Hematopoietic multipotent progenitor cell treated with erythropoietin and hydrocortisone succinate and interleukin-3 and kit ligand, for 8 days (in vitro differentiated cells): ENCODE results near the gene NTMT1.

ENCODE experiments used
- DNase-seq: peaks from one replicate; pipeline ENCODE4 v3.0.0-alpha.2; 2015

Gene NTMT1

GRCh38 chr9:129597355-129598088 lies 28.4 kb upstream of the NTMT1 start:
- no peak for DNase-seq

- no peak for DNase-seq
Measured at GRCh38 chr9:129598089-129598596, 27.8 kb upstream of the NTMT1 start.

- DNase-seq, result no peak
Measured at GRCh38 chr9:129601082-129601674, 24.8 kb upstream of the NTMT1 start.

- DNase-seq, result no peak
Measured at GRCh38 chr9:129602598-129603415, 23.2 kb upstream of the NTMT1 start.

- no peak for DNase-seq
Measured at GRCh38 chr9:129604056-129604765, 21.8 kb upstream of the NTMT1 start.

DNA sequence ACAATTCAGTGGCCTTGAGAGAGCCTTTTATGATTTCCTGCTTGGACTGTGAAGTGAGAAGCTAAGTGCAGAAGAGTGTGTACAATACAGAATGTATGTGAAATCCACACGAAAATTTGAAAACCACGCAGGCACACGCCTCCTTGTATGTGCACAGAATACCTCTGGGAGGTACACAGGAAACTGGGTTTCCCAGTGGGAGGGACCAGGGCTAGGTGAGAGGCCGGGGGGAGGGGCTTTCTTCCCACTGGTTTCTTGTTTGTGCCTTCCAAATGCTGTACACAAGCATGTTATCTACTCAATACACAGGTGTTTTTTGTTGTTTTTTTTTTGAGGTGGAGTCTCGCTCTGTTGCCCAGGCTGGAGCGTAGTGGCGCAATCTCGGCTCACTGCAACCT lies 21.2 kb upstream of the NTMT1 start:
- no peak for DNase-seq

DNA sequence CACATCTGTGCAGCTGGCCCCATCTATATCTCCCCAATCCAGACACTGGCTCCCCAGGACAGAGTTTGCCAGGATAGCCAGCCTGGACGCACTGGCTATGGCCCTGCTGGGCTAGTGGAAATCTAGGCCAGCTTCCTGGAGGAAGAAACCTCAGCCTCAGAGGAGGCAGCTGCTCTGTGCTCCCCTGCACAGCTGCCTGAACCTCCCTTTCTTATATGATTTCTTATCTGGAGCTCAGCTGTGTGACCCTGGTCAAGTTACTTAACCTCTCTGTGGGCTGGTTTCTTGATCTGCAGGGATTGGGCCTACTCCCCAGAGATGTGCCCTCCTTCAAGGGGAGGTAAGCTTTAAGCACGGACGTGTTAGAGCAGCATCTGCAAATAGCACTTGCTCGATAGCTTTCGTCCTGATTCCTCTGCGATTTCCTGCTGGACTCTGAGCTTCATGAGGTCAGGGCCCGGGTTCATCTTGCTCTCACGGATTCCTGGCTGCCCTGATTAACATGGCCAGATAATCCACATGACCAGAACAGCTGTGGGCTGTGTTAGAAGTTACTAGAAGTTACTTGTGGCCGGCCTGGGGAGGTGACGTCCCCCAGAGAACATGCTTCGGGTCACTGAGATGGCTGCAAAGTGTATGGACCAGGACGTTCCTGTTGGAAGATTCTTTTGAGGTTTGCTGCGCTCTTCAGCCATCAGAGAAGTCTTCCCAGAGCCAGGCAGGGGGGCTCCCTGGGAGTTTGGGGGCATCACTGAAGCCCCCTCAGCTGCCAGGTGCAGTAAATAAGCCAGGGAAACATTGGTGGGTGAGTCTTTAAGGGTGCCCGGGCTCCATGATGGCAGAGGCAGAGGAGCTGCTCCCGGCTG lies 19.6 kb upstream of the NTMT1 start:
- no peak for DNase-seq

DNA sequence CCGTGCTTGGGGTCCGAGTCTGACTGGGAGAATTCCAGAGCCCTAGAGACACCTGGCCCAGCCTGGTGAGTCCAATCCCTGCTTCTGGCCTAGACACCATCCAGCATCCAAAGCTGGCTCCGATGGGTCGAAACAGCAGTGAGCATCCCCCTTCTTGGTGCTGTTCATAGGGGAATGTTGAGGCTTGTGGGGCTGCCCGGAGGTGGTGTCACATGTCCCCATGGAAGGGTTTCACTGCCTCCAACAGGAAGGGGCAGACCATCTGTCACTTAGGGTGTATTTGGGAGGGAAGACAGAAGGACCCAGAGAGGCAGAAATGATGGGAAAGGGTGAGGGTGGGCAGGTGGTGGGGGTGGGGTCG lies 19.0 kb upstream of the NTMT1 start:
- no peak for DNase-seq

DNA sequence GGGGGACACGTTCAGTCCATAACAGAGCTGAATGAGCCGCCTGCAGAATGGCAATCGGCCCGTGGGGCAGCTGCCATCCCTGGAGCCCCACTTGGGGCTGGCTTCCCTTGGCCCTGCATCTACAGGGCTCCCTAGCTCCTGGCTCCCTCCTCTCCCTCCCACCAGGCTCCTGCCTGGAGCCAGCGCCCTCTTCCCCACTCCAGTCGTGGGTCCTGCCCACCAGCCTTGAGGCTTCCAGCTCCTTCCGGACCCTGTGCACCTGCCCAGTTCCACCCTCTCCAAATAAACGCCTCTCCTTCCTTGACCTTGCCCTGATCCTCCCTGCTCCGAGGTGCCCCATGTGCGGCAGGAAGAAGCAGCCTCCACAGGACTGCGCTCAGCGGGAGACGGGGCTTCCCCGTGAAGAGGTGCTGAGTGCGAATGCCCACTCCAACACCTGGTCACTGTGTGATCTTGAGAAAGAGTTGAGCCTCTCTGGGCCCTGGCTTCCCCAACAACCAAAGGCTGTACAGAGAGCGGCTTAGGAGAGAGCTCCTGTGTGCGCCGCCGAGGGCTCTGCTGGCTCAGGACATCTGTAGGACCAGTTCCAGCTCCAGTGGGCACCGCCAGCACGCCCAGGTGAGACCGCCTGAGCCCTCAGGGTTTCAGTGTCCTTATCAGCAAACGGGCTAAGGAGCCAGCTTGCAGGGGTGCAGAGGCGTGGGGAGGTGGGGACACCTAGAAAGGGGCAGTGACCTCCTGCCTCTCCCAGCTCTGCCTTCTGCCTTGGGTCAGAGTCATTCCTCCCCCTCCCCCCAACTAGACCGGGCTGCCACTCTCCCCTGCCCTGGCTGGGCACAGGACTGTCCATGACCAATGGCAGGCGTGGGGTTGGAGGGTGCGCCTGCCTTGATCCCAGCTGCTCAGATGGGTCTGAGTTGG lies 17.1 kb upstream of the NTMT1 start:
- DNase-seq, result no peak

- DNase-seq, result peak; percentile 43
Measured at GRCh38 chr9:129609486-129610212, 16.3 kb upstream of the NTMT1 start.

DNA sequence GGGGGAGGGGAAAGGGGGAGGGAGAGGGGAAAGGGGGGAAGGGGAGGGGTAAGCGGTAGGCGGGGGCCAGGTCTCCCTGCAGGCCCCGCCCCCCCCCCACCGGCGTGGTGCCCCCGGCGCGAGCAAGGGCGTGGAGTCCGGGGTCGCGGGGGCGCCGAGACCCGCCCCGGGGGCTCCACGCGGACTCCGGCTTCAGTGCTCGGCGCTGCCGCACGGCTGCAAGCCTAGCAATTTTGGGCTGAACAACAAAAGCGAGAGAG lies 15.8 kb upstream of the NTMT1 start:
- no peak for DNase-seq

- peak; percentile 47 for DNase-seq
Measured at GRCh38 chr9:129610473-129611306, 15.3 kb upstream of the NTMT1 start.

DNA sequence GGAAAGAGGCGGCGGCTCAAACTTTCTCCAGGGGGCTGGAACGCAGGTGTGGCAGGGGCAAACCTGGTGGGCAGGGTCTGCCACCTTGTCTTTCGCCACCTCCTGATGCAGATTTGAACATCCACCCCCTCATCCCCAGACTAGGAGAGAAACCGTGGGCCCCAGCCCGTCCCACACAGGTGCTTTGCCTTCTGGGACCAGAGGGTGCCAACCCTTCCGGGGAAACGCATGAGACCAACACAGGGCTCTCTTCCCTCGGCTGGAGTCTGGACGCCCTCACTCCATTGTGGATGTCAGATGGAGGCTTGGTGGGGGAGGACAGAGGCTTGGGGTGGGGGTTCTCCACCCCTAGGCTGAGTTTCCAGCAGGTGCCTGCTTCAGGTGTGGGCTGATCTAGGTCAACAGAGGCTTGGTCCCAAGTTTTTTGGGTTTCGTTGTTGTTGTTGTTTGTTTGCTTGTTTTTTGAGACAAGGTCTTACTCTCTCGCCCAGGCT lies 14.6 kb upstream of the NTMT1 start:
- no peak for DNase-seq

- DNase-seq, result no peak
Measured at GRCh38 chr9:129612123-129612522, 13.8 kb upstream of the NTMT1 start.

DNA sequence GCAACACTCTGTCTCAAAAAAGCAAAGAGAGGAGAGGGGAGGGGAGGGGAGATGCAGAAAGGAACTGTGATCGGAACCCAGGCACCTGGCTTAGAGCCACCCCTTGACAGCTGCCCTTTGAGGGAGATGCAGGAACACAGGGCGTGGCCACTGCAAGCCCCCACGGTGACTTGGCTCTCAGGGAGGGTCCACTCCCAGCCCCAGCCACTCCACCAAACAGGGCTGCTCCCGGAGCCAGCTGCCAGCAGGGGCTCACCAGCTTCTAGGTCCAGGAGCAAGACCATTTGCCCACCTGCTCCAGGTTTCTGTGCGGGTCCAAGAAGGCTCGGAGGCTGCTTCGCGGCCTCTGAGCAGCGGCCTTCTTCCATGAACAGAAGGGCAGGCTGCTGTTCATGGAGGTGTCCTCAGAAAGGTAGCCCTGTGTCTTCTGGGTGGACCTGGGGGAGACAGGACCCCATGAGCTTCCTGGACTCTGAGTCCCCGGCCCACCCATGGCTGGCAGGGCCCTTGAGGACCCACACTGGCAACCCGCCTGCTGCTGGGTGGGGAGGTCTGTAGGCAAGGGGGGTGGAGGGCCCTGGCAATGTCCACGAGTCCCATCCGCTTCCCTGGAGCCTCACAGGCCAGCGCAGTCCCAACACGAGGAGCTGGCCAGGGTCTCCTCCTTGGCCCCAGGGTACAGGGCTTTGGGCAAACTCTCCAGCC lies 13.0 kb upstream of the NTMT1 start:
- DNase-seq, result no peak

- DNase-seq, result no peak
Measured at GRCh38 chr9:129613520-129614175, 12.3 kb upstream of the NTMT1 start.

GRCh38 chr9:129614932-129615331 lies 11.0 kb upstream of the NTMT1 start:
- no peak for DNase-seq
